ENCODE measurements around the gene GSTT2B. TPM values are rescaled to one million over a fixed set of nuclear protein-coding genes. Genes with fewer than 3 reads are reported as not detected.
"Not testable (repeated sequence)": the region's sequence is repeated elsewhere in the genome, so short reads cannot be mapped to it uniquely, and the experiment has no call there.

Gene GSTT2B
- polyA plus RNA-seq, 3 donors: 0.25 to 0.72 TPM; not detected in 1

DNA sequence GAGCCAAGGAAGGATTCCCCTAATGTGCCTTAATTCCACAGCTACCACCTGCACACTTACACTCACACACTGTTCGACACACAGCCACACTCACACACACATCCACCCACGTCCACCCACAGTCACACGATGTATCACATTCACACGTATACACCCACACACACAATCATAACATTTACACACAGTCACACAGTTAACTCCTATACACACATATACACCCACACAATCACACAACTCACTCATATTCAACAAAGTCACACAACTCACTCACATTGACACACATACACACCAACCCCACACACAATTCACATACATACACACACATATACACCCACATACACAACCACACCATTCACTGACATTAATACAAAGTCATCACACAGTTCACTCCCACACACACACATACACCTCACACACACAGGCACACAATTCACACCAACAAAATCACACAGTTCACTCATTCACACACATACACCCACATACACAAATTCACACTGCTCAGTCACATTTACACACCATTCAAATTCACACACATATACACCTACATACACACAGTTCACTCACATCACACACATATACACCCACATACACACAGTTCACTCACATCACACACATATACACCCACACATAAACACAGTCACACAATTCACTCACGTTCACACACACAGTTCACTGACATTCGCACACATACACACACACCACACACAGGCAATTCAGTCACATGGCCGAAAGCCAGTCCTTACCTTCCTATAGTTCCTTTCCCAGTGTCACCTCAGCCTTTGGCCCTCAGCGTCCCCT lies 6.6 kb downstream of the GSTT2B start:
- H3K79me2 ChIP-seq (ENCODE audit: insufficient read depth, low read length); DNase-seq; H3K27me3 ChIP-seq (ENCODE audit: control insufficient read depth in 2 of 2, insufficient read depth in 2 of 2, low read length in 2 of 2); intact Hi-C loops (cut with micrococcal nuclease); H3K4me3 Mint-ChIP-seq; H3K36me3 Mint-ChIP-seq; H3K9me3 ChIP-seq (replicated peaks in 1 of 2; ENCODE audit: control insufficient read depth in 1 of 2, insufficient read depth in 1 of 2, low read length in 2 of 2); H3K4me3 ChIP-seq (replicated peaks in 1 of 3; ENCODE audit: low read depth in 2 of 3, low read length in 3 of 3); H3K36me3 ChIP-seq (replicated peaks in 1 of 2; ENCODE audit: control insufficient read depth in 1 of 2, insufficient read depth in 2 of 2, low read length in 2 of 2); H3K27me3 Mint-ChIP-seq (ENCODE audit: low read depth in 3 of 3); H2AFZ ChIP-seq (ENCODE audit: insufficient read depth, low read depth, low read length, poor library complexity, severe bottlenecking); H3K27ac Mint-ChIP-seq; H4K20me1 ChIP-seq (ENCODE audit: insufficient read depth, low read length); H3K27ac ChIP-seq (ENCODE audit: low read depth in 1 of 2, low read length in 2 of 2); H3K9me3 Mint-ChIP-seq; H3K4me1 ChIP-seq (ENCODE audit: control insufficient read depth in 1 of 2, insufficient read depth in 2 of 2, low read length in 2 of 2); H3K9ac ChIP-seq (ENCODE audit: insufficient read depth, low read length, poor library complexity, severe bottlenecking); H3K4me1 Mint-ChIP-seq; H3K4me2 ChIP-seq (replicated peaks; ENCODE audit: extremely low read depth, low read length, poor library complexity, severe bottlenecking): not testable (repeated sequence)
- WGBS (ENCODE audit: insufficient coverage): 94% methylated on average over 6 of the region's 8 CpGs

- H3K4me2 ChIP-seq (replicated peaks; ENCODE audit: extremely low read depth, low read length, poor library complexity, severe bottlenecking); H3K27ac ChIP-seq (ENCODE audit: low read depth in 1 of 2, low read length in 2 of 2); H3K4me3 Mint-ChIP-seq; intact Hi-C loops (cut with micrococcal nuclease); H2AFZ ChIP-seq (ENCODE audit: insufficient read depth, low read depth, low read length, poor library complexity, severe bottlenecking); H3K4me1 ChIP-seq (ENCODE audit: control insufficient read depth in 1 of 2, insufficient read depth in 2 of 2, low read length in 2 of 2); H3K4me1 Mint-ChIP-seq; H3K9ac ChIP-seq (ENCODE audit: insufficient read depth, low read length, poor library complexity, severe bottlenecking); H3K9me3 Mint-ChIP-seq; H4K20me1 ChIP-seq (ENCODE audit: insufficient read depth, low read length); H3K9me3 ChIP-seq (replicated peaks in 1 of 2; ENCODE audit: control insufficient read depth in 1 of 2, insufficient read depth in 1 of 2, low read length in 2 of 2); DNase-seq; H3K27ac Mint-ChIP-seq; H3K36me3 Mint-ChIP-seq; H3K36me3 ChIP-seq (replicated peaks in 1 of 2; ENCODE audit: control insufficient read depth in 1 of 2, insufficient read depth in 2 of 2, low read length in 2 of 2); H3K4me3 ChIP-seq (replicated peaks in 1 of 3; ENCODE audit: low read depth in 2 of 3, low read length in 3 of 3); H3K79me2 ChIP-seq (ENCODE audit: insufficient read depth, low read length); H3K27me3 ChIP-seq (ENCODE audit: control insufficient read depth in 2 of 2, insufficient read depth in 2 of 2, low read length in 2 of 2); H3K27me3 Mint-ChIP-seq (ENCODE audit: low read depth in 3 of 3): not testable (repeated sequence)
- WGBS (ENCODE audit: insufficient coverage): 100% methylated on average over 1 of the region's 4 CpGs
Observed at GRCh38 chr22:23953485-23953884, 7.5 kb downstream of the GSTT2B start.

DNA sequence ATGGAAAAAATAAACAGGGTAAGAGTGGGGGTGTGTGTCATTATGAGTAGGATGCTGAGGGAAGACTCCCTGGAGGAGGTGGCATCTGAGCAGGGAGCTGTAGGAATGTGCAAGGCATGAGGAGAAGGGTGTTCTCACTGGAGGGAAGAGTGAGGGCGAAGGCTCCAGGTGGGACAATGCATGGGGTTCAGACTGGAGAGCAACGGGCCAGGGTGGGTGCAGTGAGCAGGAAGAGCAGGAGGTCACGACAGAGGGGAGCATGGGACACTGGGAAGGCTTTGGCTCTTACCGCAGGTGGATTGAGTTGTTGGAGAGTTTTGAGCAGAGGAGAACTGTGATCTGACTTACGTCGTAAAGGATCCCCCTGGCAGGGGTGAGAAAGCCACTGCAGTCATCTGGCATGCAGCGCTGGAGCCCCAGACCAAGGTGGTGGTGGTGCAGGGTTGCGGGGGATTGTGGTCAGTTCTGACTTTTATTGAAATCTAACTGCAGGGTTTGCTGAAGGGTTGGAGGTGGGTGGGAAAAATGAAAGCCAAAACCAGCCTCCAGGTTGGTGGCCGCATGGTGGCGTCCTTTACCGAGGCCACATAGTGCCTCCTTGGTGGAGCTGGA lies 8.1 kb downstream of the GSTT2B start:
- H3K4me3 ChIP-seq (replicated peaks in 1 of 3; ENCODE audit: low read depth in 2 of 3, low read length in 3 of 3); H3K79me2 ChIP-seq (ENCODE audit: insufficient read depth, low read length); H2AFZ ChIP-seq (ENCODE audit: insufficient read depth, low read depth, low read length, poor library complexity, severe bottlenecking); H4K20me1 ChIP-seq (ENCODE audit: insufficient read depth, low read length); intact Hi-C loops (cut with micrococcal nuclease); H3K27me3 ChIP-seq (ENCODE audit: control insufficient read depth in 2 of 2, insufficient read depth in 2 of 2, low read length in 2 of 2); H3K27ac ChIP-seq (ENCODE audit: low read depth in 1 of 2, low read length in 2 of 2); H3K4me1 Mint-ChIP-seq; H3K4me3 Mint-ChIP-seq; H3K9ac ChIP-seq (ENCODE audit: insufficient read depth, low read length, poor library complexity, severe bottlenecking); H3K4me2 ChIP-seq (replicated peaks; ENCODE audit: extremely low read depth, low read length, poor library complexity, severe bottlenecking); H3K27ac Mint-ChIP-seq; H3K27me3 Mint-ChIP-seq (ENCODE audit: low read depth in 3 of 3); H3K36me3 Mint-ChIP-seq; H3K4me1 ChIP-seq (ENCODE audit: control insufficient read depth in 1 of 2, insufficient read depth in 2 of 2, low read length in 2 of 2); H3K36me3 ChIP-seq (replicated peaks in 1 of 2; ENCODE audit: control insufficient read depth in 1 of 2, insufficient read depth in 2 of 2, low read length in 2 of 2); H3K9me3 ChIP-seq (replicated peaks in 1 of 2; ENCODE audit: control insufficient read depth in 1 of 2, insufficient read depth in 1 of 2, low read length in 2 of 2); H3K9me3 Mint-ChIP-seq; DNase-seq: not testable (repeated sequence)
- 88% methylated on average over 8 of the region's 11 CpGs for WGBS (ENCODE audit: insufficient coverage)

- H3K27me3 ChIP-seq (ENCODE audit: control insufficient read depth in 2 of 2, insufficient read depth in 2 of 2, low read length in 2 of 2); H3K27ac Mint-ChIP-seq; H4K20me1 ChIP-seq (ENCODE audit: insufficient read depth, low read length); H3K79me2 ChIP-seq (ENCODE audit: insufficient read depth, low read length); H3K4me3 Mint-ChIP-seq; H3K9ac ChIP-seq (ENCODE audit: insufficient read depth, low read length, poor library complexity, severe bottlenecking); H2AFZ ChIP-seq (ENCODE audit: insufficient read depth, low read depth, low read length, poor library complexity, severe bottlenecking); H3K36me3 Mint-ChIP-seq; DNase-seq; H3K9me3 Mint-ChIP-seq; H3K36me3 ChIP-seq (replicated peaks in 1 of 2; ENCODE audit: control insufficient read depth in 1 of 2, insufficient read depth in 2 of 2, low read length in 2 of 2); H3K4me3 ChIP-seq (replicated peaks in 1 of 3; ENCODE audit: low read depth in 2 of 3, low read length in 3 of 3); intact Hi-C loops (cut with micrococcal nuclease); H3K4me1 Mint-ChIP-seq; H3K4me1 ChIP-seq (ENCODE audit: control insufficient read depth in 1 of 2, insufficient read depth in 2 of 2, low read length in 2 of 2); H3K27me3 Mint-ChIP-seq (ENCODE audit: low read depth in 3 of 3); H3K4me2 ChIP-seq (replicated peaks; ENCODE audit: extremely low read depth, low read length, poor library complexity, severe bottlenecking); H3K27ac ChIP-seq (ENCODE audit: low read depth in 1 of 2, low read length in 2 of 2); H3K9me3 ChIP-seq (replicated peaks in 1 of 2; ENCODE audit: control insufficient read depth in 1 of 2, insufficient read depth in 1 of 2, low read length in 2 of 2): not testable (repeated sequence)
- WGBS (ENCODE audit: insufficient coverage): 88% methylated on average over 1 of the region's 2 CpGs
Observed at GRCh38 chr22:23951383-23951782, 9.6 kb downstream of the GSTT2B start.

Measured in CD14-positive monocyte (primary cell).